ENCODE data around the gene STK40. TPM values are rescaled to one million over a fixed set of nuclear protein-coding genes. Genes with fewer than 3 reads are reported as not detected.

The STK40 gene
- total RNA-seq, 1 donor from 2014 or later = 80.1 TPM

DNA sequence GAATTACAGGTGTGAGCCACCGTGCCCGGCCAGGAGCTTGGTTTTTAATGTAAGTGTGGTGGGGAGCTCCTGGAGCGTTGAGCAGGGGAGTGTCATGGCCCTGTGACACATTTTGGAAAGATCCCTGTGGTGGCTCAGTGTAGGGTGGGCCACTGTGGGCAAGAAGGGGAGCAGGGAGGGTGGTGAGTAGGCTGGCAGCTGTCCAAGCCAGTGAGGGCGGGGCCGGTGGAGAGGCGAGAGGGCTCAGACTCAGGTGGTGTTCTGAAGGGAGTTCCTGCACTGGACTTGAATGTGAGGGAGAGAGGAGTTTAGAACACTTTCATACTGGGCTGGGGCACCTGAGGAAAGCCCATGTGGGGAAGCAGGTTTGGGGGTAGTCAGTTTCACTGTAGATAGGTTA, 59.2 kb downstream of the STK40 start:
- Mint-ChIP-seq H3K9me3 (no peaks in the 10 kb centered on the region), H3K36me3 (ENCODE audit: low read depth) (no peaks in the 10 kb centered on the region), H3K27ac (ENCODE audit: unreplicated experiment) (no peak overlapping the region), H3K4me1 (peaks cover 33% of the 10 kb centered on the region), H3K27me3 (ENCODE audit: low read depth) (peaks cover 6% of the 10 kb centered on the region), H3K4me3 (no peak overlapping the region)
- DNase-seq (ENCODE audit: low read depth, low spot score) = no peak
- TF ChIP-seq, protein P1, sequence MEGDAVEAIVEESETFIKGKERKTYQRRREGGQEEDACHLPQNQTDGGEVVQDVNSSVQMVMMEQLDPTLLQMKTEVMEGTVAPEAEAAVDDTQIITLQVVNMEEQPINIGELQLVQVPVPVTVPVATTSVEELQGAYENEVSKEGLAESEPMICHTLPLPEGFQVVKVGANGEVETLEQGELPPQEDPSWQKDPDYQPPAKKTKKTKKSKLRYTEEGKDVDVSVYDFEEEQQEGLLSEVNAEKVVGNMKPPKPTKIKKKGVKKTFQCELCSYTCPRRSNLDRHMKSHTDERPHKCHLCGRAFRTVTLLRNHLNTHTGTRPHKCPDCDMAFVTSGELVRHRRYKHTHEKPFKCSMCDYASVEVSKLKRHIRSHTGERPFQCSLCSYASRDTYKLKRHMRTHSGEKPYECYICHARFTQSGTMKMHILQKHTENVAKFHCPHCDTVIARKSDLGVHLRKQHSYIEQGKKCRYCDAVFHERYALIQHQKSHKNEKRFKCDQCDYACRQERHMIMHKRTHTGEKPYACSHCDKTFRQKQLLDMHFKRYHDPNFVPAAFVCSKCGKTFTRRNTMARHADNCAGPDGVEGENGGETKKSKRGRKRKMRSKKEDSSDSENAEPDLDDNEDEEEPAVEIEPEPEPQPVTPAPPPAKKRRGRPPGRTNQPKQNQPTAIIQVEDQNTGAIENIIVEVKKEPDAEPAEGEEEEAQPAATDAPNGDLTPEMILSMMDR (conservative IDR thresholded peaks at IDR 0.05) = no peak

- Mint-ChIP-seq H3K9me3 (no peaks in the 10 kb centered on the region), H3K36me3 (ENCODE audit: low read depth) (no peaks in the 10 kb centered on the region), H3K4me3 (peak overlapping the region; percentile 89)
Measured at GRCh38 chr1:36324353-36324703, 61.4 kb downstream of the STK40 start.

GRCh38 chr1:36323636-36324352, 61.9 kb downstream of the STK40 start, which contains the start of gene EVA1B:
Gene EVA1B (minus strand): TSS chr1:36323645. CDS start chr1:36323037, 608 bp downstream.
- TF ChIP-seq, protein P1 (conservative IDR thresholded peaks at IDR 0.05) = no peak
- no peaks in the 10 kb centered on the region for H3K36me3 Mint-ChIP-seq (ENCODE audit: low read depth)
- DNase-seq (ENCODE audit: low read depth, low spot score) = peak; percentile 60
- peak within 1 kb of the TSS; percentile 89 for H3K4me3 Mint-ChIP-seq
- no peaks in the 10 kb centered on the region for H3K9me3 Mint-ChIP-seq
- peaks cover 22% of the 10 kb centered on the region for H3K4me1 Mint-ChIP-seq
- H3K27ac Mint-ChIP-seq (ENCODE audit: unreplicated experiment) = no peak within 1 kb of the TSS
- peaks cover 10% of the 10 kb centered on the region for H3K27me3 Mint-ChIP-seq (ENCODE audit: low read depth)

More at GRCh38 chr1:36324353-36324703, 61.4 kb downstream of the STK40 start:
- Mint-ChIP-seq H3K27me3 (ENCODE audit: low read depth) (peaks cover 10% of the 10 kb centered on the region), H3K4me1 (peaks cover 25% of the 10 kb centered on the region), H3K27ac (ENCODE audit: unreplicated experiment) (no peak overlapping the region)
- no peak for DNase-seq (ENCODE audit: low read depth, low spot score)
- TF ChIP-seq, protein P1 (conservative IDR thresholded peaks at IDR 0.05) = no peak

DNA sequence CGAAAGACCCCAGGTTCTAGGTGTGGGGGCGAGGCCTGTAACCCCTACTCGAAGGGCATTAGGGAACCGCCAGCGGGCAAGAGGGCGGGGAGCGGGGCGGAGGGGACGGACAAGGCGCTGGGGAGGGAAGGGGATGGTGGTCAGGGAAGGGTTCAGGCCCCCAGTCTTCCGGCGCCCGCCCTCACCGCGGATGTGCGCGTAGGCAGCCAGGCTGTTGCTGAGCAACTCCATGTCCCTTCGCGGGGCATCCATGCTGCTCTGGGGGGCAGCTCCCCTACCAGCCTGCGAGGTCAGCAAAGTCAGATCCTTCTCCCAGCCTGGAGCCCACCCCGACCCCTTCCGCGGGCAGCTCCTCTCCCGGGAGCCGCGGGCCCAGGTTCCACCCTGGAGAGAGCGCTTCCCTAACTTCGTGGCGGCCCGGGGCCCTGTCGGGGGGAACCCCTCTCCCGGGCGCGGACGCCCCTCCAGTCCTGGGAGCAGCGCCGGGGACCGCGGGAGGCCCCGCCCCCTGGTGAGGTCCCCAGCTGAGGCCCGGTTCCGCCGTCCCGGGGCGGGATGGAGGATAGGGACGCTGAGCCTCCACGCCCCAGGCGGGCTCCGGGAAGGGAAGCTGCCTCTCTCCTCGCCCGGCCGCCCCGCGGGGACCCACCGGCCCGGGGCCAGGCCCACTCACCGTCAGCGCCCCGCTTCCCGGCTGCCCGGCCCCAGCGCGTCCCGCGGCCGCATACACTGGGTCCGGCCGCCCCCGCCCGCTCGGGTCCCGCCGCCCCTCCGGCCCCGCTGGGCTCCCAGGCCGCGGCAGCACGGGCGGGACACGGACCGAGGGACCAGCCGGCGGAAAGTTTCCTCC, 62.7 kb downstream of the STK40 start:
- H3K9me3 Mint-ChIP-seq = no peaks in the 10 kb centered on the region
- no peak overlapping the region for H3K27ac Mint-ChIP-seq (ENCODE audit: unreplicated experiment)
- H3K4me3 Mint-ChIP-seq = peak overlapping the region; percentile 84
- TF ChIP-seq, protein P1 (conservative IDR thresholded peaks at IDR 0.05) = no peak
- DNase-seq (ENCODE audit: low read depth, low spot score) = peak; percentile 39
- H3K27me3 Mint-ChIP-seq (ENCODE audit: low read depth) = peaks cover 10% of the 10 kb centered on the region
- peaks cover 22% of the 10 kb centered on the region for H3K4me1 Mint-ChIP-seq
- peaks cover 2% of the 10 kb centered on the region for H3K36me3 Mint-ChIP-seq (ENCODE audit: low read depth)

DNA sequence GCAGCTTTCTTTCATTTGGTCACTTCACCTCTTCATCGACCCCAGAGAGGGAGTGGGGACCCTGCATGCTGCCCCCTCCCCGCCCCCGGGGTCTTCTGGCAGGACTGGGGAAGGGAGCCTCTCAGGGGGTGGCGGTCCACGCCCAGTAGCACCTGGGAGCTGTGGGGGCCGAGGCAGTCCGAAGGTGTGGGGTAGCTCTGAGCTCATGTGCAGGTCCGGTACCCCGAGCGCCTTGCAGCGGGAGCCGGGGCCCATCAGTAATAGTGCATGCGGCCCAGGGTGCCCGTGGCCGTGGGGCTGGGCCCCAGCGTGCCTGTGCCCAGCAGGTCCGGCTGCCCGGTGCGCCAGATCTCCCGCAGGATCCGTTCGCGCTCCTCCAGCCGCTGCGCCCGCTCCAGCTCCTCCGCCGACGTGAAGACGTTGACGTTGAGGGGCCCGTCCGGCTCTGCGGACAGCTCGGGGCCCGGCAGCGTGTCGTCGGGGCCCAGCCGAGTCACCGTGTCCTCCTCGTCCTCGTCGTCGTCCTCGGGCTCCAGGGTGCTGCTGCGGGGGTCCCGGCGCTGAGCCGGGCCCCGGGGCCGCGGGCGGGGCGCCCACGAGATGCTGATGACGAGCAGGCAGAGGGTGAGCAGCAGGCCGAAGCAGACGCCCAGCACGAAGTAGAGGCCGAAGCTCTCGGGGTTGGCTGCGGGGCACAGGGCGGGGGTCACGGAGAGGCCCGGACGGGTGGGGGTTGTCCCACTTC, 63.5 kb downstream of the STK40 start:
- peak overlapping the region; percentile 85 for H3K4me3 Mint-ChIP-seq
- no peak overlapping the region for H3K27ac Mint-ChIP-seq (ENCODE audit: unreplicated experiment)
- no peaks in the 10 kb centered on the region for H3K9me3 Mint-ChIP-seq
- peaks cover 10% of the 10 kb centered on the region for H3K27me3 Mint-ChIP-seq (ENCODE audit: low read depth)
- no peak for DNase-seq (ENCODE audit: low read depth, low spot score)
- H3K36me3 Mint-ChIP-seq (ENCODE audit: low read depth) = peaks cover 3% of the 10 kb centered on the region
- TF ChIP-seq, protein P1 (conservative IDR thresholded peaks at IDR 0.05) = no peak
- H3K4me1 Mint-ChIP-seq = peaks cover 22% of the 10 kb centered on the region

Measured in neural crest cell (in vitro differentiated cells).